HG03175 (cell line): Measurements from ENCODE around the gene PLXDC2.
"Not testable (repeated sequence)": the region's sequence is repeated elsewhere in the genome, so short reads cannot be mapped to it uniquely, and the experiment has no call there.

Experiments used
- ATAC-seq: cut with Tn5 transposase; IDR thresholded peaks from one replicate; pipeline ENCODE4 v1.9.1; 2021; ENCODE audit warnings: mild to moderate bottlenecking, moderate library complexity; ENCODE audit not compliant: unreplicated experiment

Gene PLXDC2

GRCh38 chr10:19816411-19817230, at the start of gene PLXDC2:
TSS of gene PLXDC2 (plus strand) at chr10:19816432.
- peak; percentile 48 for ATAC-seq

- ATAC-seq = no peak
Measured at GRCh38 chr10:19767876-19768275, 48.4 kb upstream of the PLXDC2 start.

GRCh38 chr10:19769826-19770225, 46.4 kb upstream of the PLXDC2 start:
- not testable (repeated sequence) for ATAC-seq

- no peak for ATAC-seq
Measured at GRCh38 chr10:19772972-19773371, 43.3 kb upstream of the PLXDC2 start.

GRCh38 chr10:19775296-19775695, 40.9 kb upstream of the PLXDC2 start:
- no peak for ATAC-seq

GRCh38 chr10:19777806-19778205, 38.4 kb upstream of the PLXDC2 start:
- ATAC-seq = no peak

GRCh38 chr10:19778996-19779395, 37.2 kb upstream of the PLXDC2 start:
- ATAC-seq = no peak

- ATAC-seq = no peak
Measured at GRCh38 chr10:19782430-19783089, 33.7 kb upstream of the PLXDC2 start.

- no peak for ATAC-seq
Measured at GRCh38 chr10:19783721-19784120, 32.5 kb upstream of the PLXDC2 start.

- ATAC-seq = no peak
Measured at GRCh38 chr10:19785366-19785765, 30.9 kb upstream of the PLXDC2 start.

GRCh38 chr10:19788075-19788686, 28.1 kb upstream of the PLXDC2 start:
- peak; percentile 87 for ATAC-seq

- ATAC-seq = no peak
Measured at GRCh38 chr10:19788902-19789301, 27.3 kb upstream of the PLXDC2 start.

- no peak for ATAC-seq
Measured at GRCh38 chr10:19789607-19790006, 26.6 kb upstream of the PLXDC2 start.

GRCh38 chr10:19791032-19791431, 25.2 kb upstream of the PLXDC2 start:
- no peak for ATAC-seq

GRCh38 chr10:19795684-19796083, 20.5 kb upstream of the PLXDC2 start:
- no peak for ATAC-seq

- no peak for ATAC-seq
Measured at GRCh38 chr10:19800161-19800560, 16.1 kb upstream of the PLXDC2 start.

GRCh38 chr10:19801369-19801768, 14.9 kb upstream of the PLXDC2 start:
- no peak for ATAC-seq

- ATAC-seq = no peak
Measured at GRCh38 chr10:19803676-19804075, 12.6 kb upstream of the PLXDC2 start.

- ATAC-seq = no peak
Measured at GRCh38 chr10:19809481-19809880, 6.8 kb upstream of the PLXDC2 start.

- no peak for ATAC-seq
Measured at GRCh38 chr10:19811540-19811939, 4.7 kb upstream of the PLXDC2 start.

- ATAC-seq = no peak
Measured at GRCh38 chr10:19812976-19813375, 3.3 kb upstream of the PLXDC2 start.
